GM12878 (cell line): ENCODE results near the gene KIF21A. TPM values are rescaled to one million over a fixed set of nuclear protein-coding genes. Genes with fewer than 3 reads are reported as not detected.
A peak's percentile ranks its signal among the peaks of the same experiment; 100 is the strongest.

ENCODE experiments used
- ATF2 ChIP-seq: IDR thresholded peaks from 2 replicates; pipeline ENCODE4 v1.6.1; 2012; ENCODE audit warnings: low read length, inconsistent platforms
- BCLAF1 ChIP-seq: fragments of 450-650 bp; IDR thresholded peaks from 2 replicates; pipeline ENCODE4 v1.6.1; 2017; ENCODE audit warnings: antibody characterized with exemption, mild to moderate bottlenecking, moderate library complexity
- BMI1 ChIP-seq: fragments of 450-650 bp; IDR thresholded peaks from 2 replicates; pipeline ENCODE4 v1.6.1; 2016; ENCODE audit warnings: mild to moderate bottlenecking, moderate library complexity, borderline replicate concordance
- CREM ChIP-seq: IDR thresholded peaks from 2 replicates; pipeline ENCODE4 v1.6.1; 2014; ENCODE audit warnings: antibody characterized with exemption, low read depth
- CUX1 ChIP-seq: IDR thresholded peaks from 2 replicates; pipeline ENCODE4 v1.6.1; 2012; ENCODE audit warnings: improper control_type of control experiment, low read depth, low read length; ENCODE audit not compliant: insufficient replicate concordance
- E2F4 ChIP-seq: IDR thresholded peaks from 2 replicates; pipeline ENCODE4 v1.6.1; 2012; ENCODE audit warnings: low read depth, low read length, improper control_type of control experiment
- EED ChIP-seq: sonication (generic); IDR thresholded peaks from 2 replicates; pipeline ENCODE4 v1.6.1; 2016; ENCODE audit warnings: antibody characterized with exemption, low read depth
- ETV6 ChIP-seq, 2 experiments: fragments of 450-650 bp in 1 of 2; IDR thresholded peaks in 1 of 2; conservative IDR thresholded peaks in 1 of 2; 2 replicates each; pipeline ENCODE4 v1.6.1; 2014; ENCODE audit warnings: antibody characterized with exemption in 1 of 2, borderline replicate concordance in 1 of 2, low read depth in 1 of 2, mild to moderate bottlenecking in 1 of 2, moderate library complexity in 1 of 2
- GATAD2B ChIP-seq: fragments of 450-650 bp; conservative IDR thresholded peaks from 2 replicates; pipeline ENCODE4 v1.6.1; 2017; ENCODE audit warnings: low read depth, mild to moderate bottlenecking, moderate library complexity
- IKZF2 ChIP-seq, 2 experiments: fragments of 450-650 bp; IDR thresholded peaks; 2 replicates each; pipeline ENCODE4 v1.6.1; 2017; ENCODE audit warnings: mild to moderate bottlenecking in 2 of 2, moderate library complexity in 2 of 2
- JUND ChIP-seq: IDR thresholded peaks from 2 replicates; pipeline ENCODE4 v1.6.1; 2012; ENCODE audit warnings: low read depth, mild to moderate bottlenecking, low read length, improper control_type of control experiment, moderate library complexity
- LARP7 ChIP-seq: fragments of 450-650 bp; IDR thresholded peaks from 2 replicates; pipeline ENCODE4 v1.6.1; 2017; ENCODE audit warnings: mild to moderate bottlenecking
- MTA2 ChIP-seq: fragments of 450-650 bp; IDR thresholded peaks from 2 replicates; pipeline ENCODE4 v1.6.1; 2016; ENCODE audit warnings: low read depth, mild to moderate bottlenecking, moderate library complexity
- MYC ChIP-seq: IDR thresholded peaks from 2 replicates; pipeline ENCODE4 v1.6.1; 2011; ENCODE audit warnings: mild to moderate bottlenecking, low read length, moderate library complexity, inconsistent platforms; ENCODE audit not compliant: insufficient read depth, insufficient replicate concordance, insufficient read length, severe bottlenecking
- SMC3 ChIP-seq: IDR thresholded peaks from 2 replicates; pipeline ENCODE4 v1.6.1; 2011; ENCODE audit warnings: low read length, improper control_type of control experiment, borderline replicate concordance
- SREBF1 ChIP-seq: IDR thresholded peaks from 2 replicates; pipeline ENCODE4 v1.6.1; 2012; ENCODE audit warnings: mild to moderate bottlenecking, low read length
- USF2 ChIP-seq: IDR thresholded peaks from 2 replicates; pipeline ENCODE4 v1.6.1; 2011; ENCODE audit warnings: low read depth, low read length, improper control_type of control experiment, borderline replicate concordance
- polyA plus RNA-seq, 11 experiments: library from polyadenylated mRNA; depleted of rRNA in 4 of 11; unstranded in 6 of 11; stranded (reverse) in 5 of 11; fragments of >200 nt; fragmentation: Nextera tagmentation in 4 of 11; fragmentation: Illumina TruSeq in 1 of 11; extraction: Ambion mirVana in 4 of 11; extraction: Trizol in 1 of 11; gene quantifications; 1 replicate in 1 of 11; 2 replicates in 10 of 11; pipeline versions ENCODE4 v1.2.1 to v1.2.3, GENCODE V29; 2011 to 2016; ENCODE audit warnings: inconsistent platforms in 2 of 11, missing spikeins in 2 of 11, low read depth in 1 of 11
- total RNA-seq, 4 experiments: library from RNA; depleted of rRNA in 3 of 4; stranded (reverse); fragments of >200 nt in 3 of 4; fragmentation: Illumina TruSeq in 1 of 4; extraction: Trizol in 1 of 4; gene quantifications; 2 replicates each; pipeline versions ENCODE4 v1.2.1 to v1.2.3, GENCODE V29; 2013 to 2021

KIF21A gene
- total and polyA plus RNA-seq, 10 of the 15 experiments (the other 5 are each of a cell fraction or from before 2014, with no cell fraction given), result 21.3 to 42.1 (median 24.5) TPM

- TF ChIP-seq CUX1 (no peak), ATF2 (no peak), EED (peak; percentile 35; the same call in 1 of the 2 replicates), USF2 (no peak), CREM (0 out of 2 replicates have a peak, but pooled peaks have one; percentile 9), LARP7 (no peak), GATAD2B (no peak), BCLAF1 (no peak), MTA2 (0 out of 2 replicates have a peak, but pooled peaks have one; percentile 19), SREBF1 (no peak), JUND (no peak), BMI1 (no peak), IKZF2 (IDR thresholded peaks at IDR 0.05) (0 out of 4 replicates have a peak, but pooled peaks of 1 of the 2 experiments have one; percentile 19), E2F4 (no peak), ETV6 (conservative IDR thresholded peaks at IDR 0.05 in 1 of 2, IDR thresholded peaks at IDR 0.05 in 1 of 2; ENCODE audit: borderline replicate concordance in 1 of 2, low read depth in 1 of 2) (no peak), SMC3 (no peak), MYC (no peak)
These were observed 723 bp downstream of the KIF21A start (continued) for GRCh38 chr12:39441963-39442830.
